Vagina (tissue), 2 donors: Measurements from ENCODE around the gene HES4. TPM values are rescaled to one million over a fixed set of nuclear protein-coding genes. Genes with fewer than 3 reads are reported as not detected.
"Not testable (repeated sequence)": the region's sequence is repeated elsewhere in the genome, so short reads cannot be mapped to it uniquely, and the experiment has no call there.

Source experiments
- DNase-seq, 2 donors: peaks; one replicate each; pipeline ENCODE4 v3.0.0-alpha.2; 2017; ENCODE audit errors: extremely low spot score in 2 of 2
- H3K27ac ChIP-seq: fragments of 200-600 bp; sonication (generic); one replicate; pipeline ENCODE4 v1.5.1; 2019
- H3K27me3 ChIP-seq: fragments of 200-600 bp; sonication (generic); one replicate; pipeline ENCODE4 v1.5.1; 2019
- H3K36me3 ChIP-seq, 2 donors: fragments of 200-600 bp; sonication (generic); one replicate each; pipeline ENCODE4 v1.5.1; 2017 to 2019
- H3K4me1 ChIP-seq: fragments of 200-600 bp; sonication (generic); one replicate; pipeline ENCODE4 v1.5.1; 2019
- H3K4me3 ChIP-seq, 2 donors: fragments of 200-600 bp; sonication (generic); 1 replicate in 1 of 2; 2 replicates in 1 of 2; pipeline ENCODE4 v1.5.1; 2016 to 2019
- H3K9me3 ChIP-seq: fragments of 200-600 bp; sonication (generic); one replicate; pipeline ENCODE4 v1.5.1; 2019
- CTCF ChIP-seq, 3 experiments: fragments of 450-650 bp in 2 of 3; fragments of 200-600 bp in 1 of 3; sonication (generic) in 1 of 3; IDR thresholded peaks; one replicate each; pipeline ENCODE4 v1.5.1; 2017 to 2019; ENCODE audit warnings: antibody characterized with exemption in 3 of 3, mild to moderate bottlenecking in 2 of 3, moderate library complexity in 2 of 3
- POLR2A ChIP-seq, 2 donors: fragments of 450-650 bp; IDR thresholded peaks; one replicate each; pipeline ENCODE4 v1.6.1; 2017; ENCODE audit warnings: antibody characterized with exemption in 2 of 2, mild to moderate bottlenecking in 2 of 2, moderate library complexity in 2 of 2
- POLR2AphosphoS5 ChIP-seq, 2 donors: sonication (generic); formaldehyde crosslinking; IDR thresholded peaks; one replicate each; pipeline ENCODE4 v1.9.0; 2017; ENCODE audit warnings: antibody characterized with exemption in 2 of 2, mild to moderate bottlenecking in 2 of 2, low read depth in 1 of 2; ENCODE audit not compliant: insufficient read depth in 1 of 2
- intact Hi-C: fragments of 100-400 bp; cut with DNase I; formaldehyde crosslinking; loops from one replicate; pipeline ENCODE4 v1.15.1; 2023
- total RNA-seq: library from RNA; depleted of rRNA; stranded (reverse); fragments of >200 nt; gene quantifications from one replicate; pipeline ENCODE4 v1.2.3, GENCODE V29; 2016

HES4 gene
- total RNA-seq, 1 donor from 2014 or later, result 34.6 TPM

DNA sequence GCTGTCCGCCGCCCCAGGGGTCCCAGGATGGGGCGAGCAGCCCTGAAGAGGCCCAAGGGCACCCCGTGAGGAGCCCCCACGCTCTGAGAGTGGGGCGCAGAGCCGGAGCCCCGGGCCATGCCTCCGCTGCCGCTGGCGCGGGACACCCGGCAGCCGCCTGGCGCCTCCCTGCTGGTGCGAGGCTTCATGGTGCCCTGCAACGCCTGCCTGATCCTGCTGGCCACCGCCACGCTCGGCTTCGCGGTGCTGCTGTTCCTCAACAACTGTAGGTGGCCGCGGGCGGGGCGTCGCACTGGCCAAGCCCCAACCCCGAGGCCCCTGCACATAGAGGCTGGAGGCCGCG, 34.5 kb upstream of the HES4 start:
- TF ChIP-seq POLR2A (IDR thresholded peaks at IDR 0.05) (no peak), CTCF (IDR thresholded peaks at IDR 0.05) (no peak), POLR2AphosphoS5 (IDR thresholded peaks at IDR 0.05; ENCODE audit: insufficient read depth in 1 of 2, low read depth in 1 of 2) (no peak)
- Histone ChIP-seq H3K27ac (no peak overlapping the region), H3K4me1 (peaks cover 29% of the 10 kb centered on the region), H3K27me3 (peaks cover 5% of the 10 kb centered on the region), H3K9me3 (no peaks in the 10 kb centered on the region), H3K36me3 (no peaks in the 10 kb centered on the region), H3K4me3 (peak overlapping the region in 1 of 2 donors; percentile 60)
- intact Hi-C loops, result no loop called here
- DNase-seq, result no peak

GRCh38 chr1:1033731-1034438, 34.0 kb upstream of the HES4 start:
- Histone ChIP-seq H3K4me1 (peaks cover 24% of the 10 kb centered on the region), H3K27ac (no peak overlapping the region), H3K4me3 (peak overlapping the region; percentile 36 to 60), H3K9me3 (no peaks in the 10 kb centered on the region), H3K36me3 (no peaks in the 10 kb centered on the region), H3K27me3 (peaks cover 5% of the 10 kb centered on the region)
- no peak for DNase-seq
- TF ChIP-seq CTCF (IDR thresholded peaks at IDR 0.05) (no peak), POLR2A (IDR thresholded peaks at IDR 0.05) (no peak), POLR2AphosphoS5 (IDR thresholded peaks at IDR 0.05; ENCODE audit: insufficient read depth in 1 of 2, low read depth in 1 of 2) (no peak)
- intact Hi-C loops, result no loop called here

DNA sequence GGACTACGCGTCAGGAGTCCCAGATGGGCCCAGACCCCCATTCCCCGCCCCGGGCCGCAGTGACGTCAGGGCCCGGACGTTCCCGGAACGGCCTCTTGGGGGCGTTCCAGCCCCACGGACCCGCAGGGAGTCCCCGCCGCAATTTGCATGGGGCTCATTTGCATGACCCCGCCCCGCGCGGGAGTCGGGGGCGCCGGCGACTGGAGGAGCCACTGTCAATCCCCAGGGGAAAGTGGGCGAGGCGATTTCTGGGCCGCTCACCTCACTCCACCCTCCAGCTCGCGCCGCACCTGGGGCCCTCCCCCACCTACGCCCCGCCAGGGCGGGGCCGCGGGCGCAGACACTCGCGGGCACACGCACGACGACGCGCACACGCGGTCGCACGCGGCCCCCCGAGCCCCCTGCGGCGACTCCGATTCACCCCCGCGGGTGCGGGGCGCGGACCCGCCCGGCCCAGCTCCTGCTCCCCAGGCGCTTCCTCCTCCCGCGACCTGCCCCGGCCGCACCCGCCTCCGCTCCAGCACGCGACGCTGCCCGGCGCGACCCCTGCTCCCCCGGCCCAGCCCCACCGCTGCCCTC, 33.2 kb upstream of the HES4 start:
- Histone ChIP-seq H3K36me3 (no peaks in the 10 kb centered on the region), H3K27me3 (peaks cover 5% of the 10 kb centered on the region), H3K27ac (no peak overlapping the region), H3K4me3 (peak overlapping the region; percentile 36 to 60), H3K9me3 (no peaks in the 10 kb centered on the region), H3K4me1 (peaks cover 22% of the 10 kb centered on the region)
- DNase-seq, result no peak
- TF ChIP-seq POLR2A (IDR thresholded peaks at IDR 0.05) (no peak), POLR2AphosphoS5 (IDR thresholded peaks at IDR 0.05; ENCODE audit: insufficient read depth in 1 of 2, low read depth in 1 of 2) (peak in 1 of 2 donors; percentile 34), CTCF (IDR thresholded peaks at IDR 0.05) (peak; percentile 31 to 52 (median 50))
- intact Hi-C loops, result no loop called here

- DNase-seq, result no peak
- Histone ChIP-seq H3K4me1 (peaks cover 22% of the 10 kb centered on the region), H3K27me3 (peaks cover 5% of the 10 kb centered on the region), H3K36me3 (no peaks in the 10 kb centered on the region), H3K4me3 (peak overlapping the region in 1 of 2 donors; percentile 60), H3K9me3 (no peaks in the 10 kb centered on the region), H3K27ac (no peak overlapping the region)
- intact Hi-C loops, result no loop called here
- TF ChIP-seq POLR2AphosphoS5 (IDR thresholded peaks at IDR 0.05; ENCODE audit: insufficient read depth in 1 of 2, low read depth in 1 of 2) (no peak), CTCF (IDR thresholded peaks at IDR 0.05) (no peak), POLR2A (IDR thresholded peaks at IDR 0.05) (no peak)
Measured at GRCh38 chr1:1032424-1032823, 32.5 kb upstream of the HES4 start.

- Histone ChIP-seq H3K4me1 (peaks cover 25% of the 10 kb centered on the region), H3K36me3 (no peaks in the 10 kb centered on the region), H3K4me3 (no peak overlapping the region), H3K27me3 (peaks cover 5% of the 10 kb centered on the region), H3K9me3 (no peaks in the 10 kb centered on the region), H3K27ac (no peak overlapping the region)
- TF ChIP-seq POLR2A (IDR thresholded peaks at IDR 0.05), result no peak
- no peak for TF ChIP-seq CTCF (IDR thresholded peaks at IDR 0.05)
- no peak for TF ChIP-seq POLR2AphosphoS5 (IDR thresholded peaks at IDR 0.05; ENCODE audit: insufficient read depth in 1 of 2, low read depth in 1 of 2)
- intact Hi-C loops, result no loop called here
- no peak for DNase-seq
Measured at GRCh38 chr1:1031659-1032235, 31.9 kb upstream of the HES4 start.

GRCh38 chr1:1030867-1031658, 31.2 kb upstream of the HES4 start:
- H3K36me3 ChIP-seq, H3K27me3 ChIP-seq, DNase-seq, H3K27ac ChIP-seq, H3K9me3 ChIP-seq, H3K4me3 ChIP-seq, intact Hi-C loops: not testable (repeated sequence)
- H3K4me1 ChIP-seq, result peaks cover 25% of the 10 kb centered on the region
